ENCODE data around the gene ROBO1.

Gene ROBO1

GRCh38 chr3:78827618-78828017, 940.2 kb downstream of the ROBO1 start:
- no peak for DNase-seq

- peak; percentile 69 for DNase-seq
Measured at GRCh38 chr3:78825858-78826215, 942.0 kb downstream of the ROBO1 start.

- DNase-seq, result no peak
Measured at GRCh38 chr3:78825118-78825857, 942.5 kb downstream of the ROBO1 start.

GRCh38 chr3:78823859-78824258, 943.9 kb downstream of the ROBO1 start:
- DNase-seq, result peak; percentile 49

GRCh38 chr3:78823434-78823833, 944.4 kb downstream of the ROBO1 start:
- no peak for DNase-seq

GRCh38 chr3:78822726-78823125, 945.1 kb downstream of the ROBO1 start:
- DNase-seq, result no peak

- DNase-seq, result peak; percentile 31
Measured at GRCh38 chr3:78820542-78820941, 947.3 kb downstream of the ROBO1 start.

- DNase-seq, result no peak
Measured at GRCh38 chr3:78818161-78818985, 949.4 kb downstream of the ROBO1 start.

- no peak for DNase-seq
Measured at GRCh38 chr3:78814893-78815562, 952.8 kb downstream of the ROBO1 start.

- no peak for DNase-seq
Measured at GRCh38 chr3:78812166-78812565, 955.6 kb downstream of the ROBO1 start.

- peak; percentile 86 for DNase-seq
Measured at GRCh38 chr3:78809966-78810365, 957.8 kb downstream of the ROBO1 start.

GRCh38 chr3:78804251-78805037, 963.4 kb downstream of the ROBO1 start:
- peak; percentile 68 for DNase-seq

- DNase-seq, result no peak
Measured at GRCh38 chr3:78802562-78802930, 965.3 kb downstream of the ROBO1 start.

GRCh38 chr3:78801926-78802561, 965.8 kb downstream of the ROBO1 start:
- DNase-seq, result no peak

- DNase-seq, result no peak
Measured at GRCh38 chr3:78799681-78800080, 968.1 kb downstream of the ROBO1 start.

- DNase-seq, result no peak
Measured at GRCh38 chr3:78798266-78798832, 969.4 kb downstream of the ROBO1 start.

- DNase-seq, result no peak
Measured at GRCh38 chr3:78794431-78794830, 973.4 kb downstream of the ROBO1 start.

- no peak for DNase-seq
Measured at GRCh38 chr3:78792733-78793132, 975.1 kb downstream of the ROBO1 start.

GRCh38 chr3:78792212-78792611, 975.6 kb downstream of the ROBO1 start:
- no peak for DNase-seq

GRCh38 chr3:78791753-78792152, 976.0 kb downstream of the ROBO1 start:
- no peak for DNase-seq

- no peak for DNase-seq
Measured at GRCh38 chr3:78788839-78789238, 979.0 kb downstream of the ROBO1 start.

GRCh38 chr3:78785004-78785403, 982.8 kb downstream of the ROBO1 start:
- no peak for DNase-seq
